ENCODE measurements around the gene TRABD2B. TPM values are rescaled to one million over a fixed set of nuclear protein-coding genes. Genes with fewer than 3 reads are reported as not detected.

TRABD2B gene
- total RNA-seq, 1 donor from 2014 or later, result 0.92 TPM

DNA sequence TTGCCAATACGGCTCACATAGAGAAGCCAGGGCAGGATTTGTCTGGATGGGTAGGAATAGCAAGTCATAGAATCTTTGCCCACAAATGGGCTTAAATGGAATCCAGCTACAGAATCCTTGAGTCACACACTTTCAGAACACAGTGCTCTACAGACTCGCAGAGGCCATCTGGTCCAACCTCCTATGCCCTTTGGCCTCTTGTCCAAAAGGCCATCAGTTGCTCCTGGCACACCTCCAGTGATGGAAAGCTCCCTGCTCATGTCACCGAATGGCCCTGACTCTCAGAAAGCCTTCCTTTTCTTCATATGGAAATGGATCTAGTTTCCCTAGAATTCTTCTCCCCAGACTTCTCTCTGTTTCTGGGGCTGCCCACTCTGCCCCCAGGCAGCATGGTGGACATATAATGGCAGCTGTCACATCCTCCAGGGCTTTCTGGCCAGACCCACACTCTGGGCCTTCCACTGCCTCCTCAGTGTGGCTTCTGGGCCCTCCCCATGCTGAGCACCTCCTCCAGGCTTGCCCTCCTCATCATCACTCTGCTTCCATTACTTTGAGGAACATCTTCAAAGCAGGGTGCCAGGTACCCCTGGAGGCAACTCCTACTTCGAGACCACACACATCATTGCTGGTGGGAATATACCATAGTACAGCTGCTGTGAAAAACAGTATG, 33.6 kb upstream of the TRABD2B start:
- no peak for DNase-seq (ENCODE audit: low read depth)
- TF ChIP-seq CTCF (IDR thresholded peaks at IDR 0.05; ENCODE audit: insufficient read depth, low read length, poor library complexity, severe bottlenecking), result no peak

GRCh38 chr1:48030211-48030610, 33.0 kb upstream of the TRABD2B start:
- H3K36me3 ChIP-seq (ENCODE audit: control insufficient read depth, insufficient read depth, low read length), result no peaks in the 10 kb centered on the region
- no peak for DNase-seq (ENCODE audit: low read depth)
- TF ChIP-seq CTCF (IDR thresholded peaks at IDR 0.05; ENCODE audit: insufficient read depth, low read length, poor library complexity, severe bottlenecking), result no peak
- H3K27me3 ChIP-seq (ENCODE audit: control insufficient read depth, insufficient read depth, low read length), result no peaks in the 10 kb centered on the region
- no peak overlapping the region for H3K4me3 ChIP-seq (ENCODE audit: low read depth, low read length)

More for the DNA sequence above, 33.6 kb upstream of the TRABD2B start:
- Histone ChIP-seq H3K36me3 (ENCODE audit: control insufficient read depth, insufficient read depth, low read length) (no peaks in the 10 kb centered on the region), H3K27me3 (ENCODE audit: control insufficient read depth, insufficient read depth, low read length) (no peaks in the 10 kb centered on the region), H3K4me3 (ENCODE audit: low read depth, low read length) (no peak overlapping the region)

GRCh38 chr1:48028218-48029069, 31.3 kb upstream of the TRABD2B start:
- no peak overlapping the region for H3K4me3 ChIP-seq (ENCODE audit: low read depth, low read length)
- H3K27me3 ChIP-seq (ENCODE audit: control insufficient read depth, insufficient read depth, low read length), result no peaks in the 10 kb centered on the region
- no peak for DNase-seq (ENCODE audit: low read depth)
- no peak for TF ChIP-seq CTCF (IDR thresholded peaks at IDR 0.05; ENCODE audit: insufficient read depth, low read length, poor library complexity, severe bottlenecking)
- H3K36me3 ChIP-seq (ENCODE audit: control insufficient read depth, insufficient read depth, low read length), result no peaks in the 10 kb centered on the region

GRCh38 chr1:48027533-48027835, 30.3 kb upstream of the TRABD2B start:
- no peak for DNase-seq (ENCODE audit: low read depth)
- no peak for TF ChIP-seq CTCF (IDR thresholded peaks at IDR 0.05; ENCODE audit: insufficient read depth, low read length, poor library complexity, severe bottlenecking)
- Histone ChIP-seq H3K27me3 (ENCODE audit: control insufficient read depth, insufficient read depth, low read length) (no peaks in the 10 kb centered on the region), H3K36me3 (ENCODE audit: control insufficient read depth, insufficient read depth, low read length) (no peaks in the 10 kb centered on the region), H3K4me3 (ENCODE audit: low read depth, low read length) (no peak overlapping the region)

GRCh38 chr1:48026701-48027532, 29.7 kb upstream of the TRABD2B start:
- Histone ChIP-seq H3K27me3 (ENCODE audit: control insufficient read depth, insufficient read depth, low read length) (no peaks in the 10 kb centered on the region), H3K4me3 (ENCODE audit: low read depth, low read length) (no peak overlapping the region)
- TF ChIP-seq CTCF (IDR thresholded peaks at IDR 0.05; ENCODE audit: insufficient read depth, low read length, poor library complexity, severe bottlenecking), result no peak

More at GRCh38 chr1:48026701-48027532, 29.7 kb upstream of the TRABD2B start:
- no peaks in the 10 kb centered on the region for H3K36me3 ChIP-seq (ENCODE audit: control insufficient read depth, insufficient read depth, low read length)
- DNase-seq (ENCODE audit: low read depth), result no peak

Measured in kidney epithelial cell (primary cell).